K562 (cell line): Measurements from ENCODE around the gene CD164L2. TPM values are rescaled to one million over a fixed set of nuclear protein-coding genes. Genes with fewer than 3 reads are reported as not detected.

Source experiments
- ATF1 ChIP-seq, 2 experiments: fragments of 450-650 bp in 1 of 2; IDR thresholded peaks; 2 replicates each; pipeline ENCODE4 v1.6.1; 2016; ENCODE audit warnings: missing compliant biosample characterization in 1 of 2, missing genetic modification characterization in 1 of 2
- E2F3 ChIP-seq: fragments of 250-450 bp; sonication (Bioruptor Pico); IDR thresholded peaks from 2 replicates; pipeline ENCODE4 v1.4.0; 2020; ENCODE audit warnings: mild to moderate bottlenecking
- FIP1L1 ChIP-seq: fragments of 200-400 bp; formaldehyde crosslinking; IDR thresholded peaks from 2 replicates; pipeline ENCODE4 v1.6.1; 2018; ENCODE audit warnings: mild to moderate bottlenecking, low read depth, low read length; ENCODE audit not compliant: poor library complexity, severe bottlenecking
- MLLT1 ChIP-seq, 2 experiments: fragments of 450-650 bp; IDR thresholded peaks; 2 replicates each; pipeline ENCODE4 v1.6.1; 2016
- PRDM10 ChIP-seq: fragments of 450-650 bp; IDR thresholded peaks from 2 replicates; pipeline ENCODE4 v1.6.1; 2018; ENCODE audit not compliant: partially characterized antibody
- RNF219 ChIP-seq: fragments of 250-450 bp; sonication (Bioruptor Pico); IDR thresholded peaks from 2 replicates; pipeline ENCODE4 v1.5.0; 2022; ENCODE audit warnings: mild to moderate bottlenecking
- SP1 ChIP-seq: sonication (generic); formaldehyde crosslinking; IDR thresholded peaks from 2 replicates; pipeline ENCODE4 v1.8.1; 2022; ENCODE audit warnings: mild to moderate bottlenecking, missing genetic modification reagents
- SPI1 ChIP-seq: IDR thresholded peaks from 2 replicates; pipeline ENCODE4 v1.6.1; 2011; ENCODE audit warnings: low read depth, low read length, control low read depth, borderline replicate concordance
- ZBTB26 ChIP-seq: fragments of 450-650 bp; formaldehyde crosslinking; IDR thresholded peaks from 2 replicates; pipeline ENCODE4 v1.4.0; 2022; ENCODE audit warnings: missing genetic modification characterization
- ZFP91 ChIP-seq: sonication (generic); formaldehyde crosslinking; IDR thresholded peaks from 2 replicates; pipeline ENCODE4 v1.8.0; 2022; ENCODE audit warnings: mild to moderate bottlenecking, missing genetic modification reagents
- ZFX ChIP-seq: sonication (generic); formaldehyde crosslinking; IDR thresholded peaks from 2 replicates; pipeline ENCODE4 v1.8.0; 2022; ENCODE audit warnings: mild to moderate bottlenecking, missing genetic modification reagents, moderate library complexity
- ZNF639 ChIP-seq, 2 experiments: fragments of 200-800 bp in 1 of 2; sonication (Bioruptor generic) in 1 of 2; sonication (generic) in 1 of 2; formaldehyde crosslinking in 1 of 2; IDR thresholded peaks in 1 of 2; conservative IDR thresholded peaks in 1 of 2; 2 replicates each; pipeline versions ENCODE4 v1.5.0 to v1.6.1; 2016 to 2020; ENCODE audit warnings: missing compliant biosample characterization in 1 of 2, missing genetic modification characterization in 1 of 2, missing genetic modification reagents in 1 of 2
- polyA plus RNA-seq, 8 experiments: library from polyadenylated mRNA; depleted of rRNA in 4 of 8; stranded (reverse) in 5 of 8; unstranded in 3 of 8; fragments of >200 nt; fragmentation: Nextera tagmentation in 2 of 8; fragmentation: Illumina TruSeq in 1 of 8; extraction: Ambion mirVana in 2 of 8; extraction: Trizol in 1 of 8; gene quantifications; 2 replicates each; pipeline versions ENCODE4 v1.2.1 to v1.2.3, GENCODE V29; 2011 to 2014; ENCODE audit warnings: inconsistent platforms in 1 of 8, missing spikeins in 1 of 8
- total RNA-seq, 7 experiments: library from RNA; depleted of rRNA in 6 of 7; stranded (reverse); fragments of >200 nt in 6 of 7; fragmentation: Illumina TruSeq in 2 of 7; extraction: Trizol in 2 of 7; gene quantifications; 2 replicates each; pipeline versions ENCODE4 v1.2.1 to v1.2.3, GENCODE V29; 2011 to 2021; ENCODE audit warnings: low replicate concordance in 1 of 7

Gene CD164L2
- total and polyA plus RNA-seq, 9 of the 15 experiments (the other 6 are each of a cell fraction or from before 2014, with no cell fraction given): 0.08 to 0.92 (median 0.38) TPM; not detected in 1

GRCh38 chr1:27342778-27343638 is 40.1 kb downstream of the CD164L2 start (continued):
- TF ChIP-seq RNF219 (CRISPR knock-in tag) (no peak), ZNF639 (CRISPR knock-in tag; conservative IDR thresholded peaks at IDR 0.05 in 1 of 2, IDR thresholded peaks at IDR 0.05 in 1 of 2) (0 out of 4 replicates have a peak, but pooled peaks of 1 of the 2 experiments have one; percentile 26), FIP1L1 (no peak), SPI1 (peak; percentile 33; the same call in 1 of the 2 replicates), ZBTB26 (CRISPR knock-in tag) (peak; percentile 65; the same call in 1 of the 2 replicates), SP1 (CRISPR knock-in tag) (peak; percentile 55; the same call in 1 of the 2 replicates), PRDM10 (peak; percentile 61), MLLT1 (IDR thresholded peaks at IDR 0.05) (no peak), ATF1 (CRISPR knock-in tag; IDR thresholded peaks at IDR 0.05) (no peak), ATF1 (tag; IDR thresholded peaks at IDR 0.05) (peak; percentile 33; the same call in 1 of the 2 replicates), ZFX (CRISPR knock-in tag) (peak; percentile 90), ZFP91 (CRISPR knock-in tag) (peak; percentile 79), E2F3 (CRISPR knock-in tag) (0 out of 2 replicates have a peak, but pooled peaks have one; percentile 0)
